GM13976 (cell line): ENCODE data around the gene ARHGAP26.

ENCODE experiments used
- DNase-seq: peaks from one replicate; pipeline ENCODE4 v3.0.0; 2012; ENCODE audit warnings: low spot score
- CTCF ChIP-seq: IDR thresholded peaks from 2 replicates; pipeline ENCODE4 v1.5.1; 2012; ENCODE audit warnings: borderline replicate concordance, mild to moderate bottlenecking; ENCODE audit not compliant: insufficient read depth; ENCODE audit errors: extremely low read depth, missing control alignments, control extremely low read depth
- in situ Hi-C: fragments of 300-500 bp; cut with MboI; formaldehyde crosslinking; loops from one replicate; pipeline ENCODE4 v1.12.0; 2022; ENCODE audit warnings: low sequenced_read_pairs, mixed read lengths, inconsistent platforms; ENCODE audit not compliant: unreplicated experiment

ARHGAP26 gene

GRCh38 chr5:142782976-142783530 is 12.9 kb downstream of the ARHGAP26 start:
- no peak for DNase-seq
- no peak for TF ChIP-seq CTCF
- in situ Hi-C loops, result no loop called here

GRCh38 chr5:142783601-142784341 is 13.6 kb downstream of the ARHGAP26 start:
- no peak for DNase-seq
- in situ Hi-C loops, result no loop called here
- TF ChIP-seq CTCF, result no peak

GRCh38 chr5:142784401-142784955 is 14.3 kb downstream of the ARHGAP26 start:
- in situ Hi-C loops, result no loop called here
- TF ChIP-seq CTCF, result no peak
- DNase-seq, result no peak

- TF ChIP-seq CTCF, result no peak
- in situ Hi-C loops, result no loop called here
- DNase-seq, result no peak
Measured at GRCh38 chr5:142785206-142785605, 15.0 kb downstream of the ARHGAP26 start.

- TF ChIP-seq CTCF, result no peak
- DNase-seq, result no peak
- in situ Hi-C loops, result no loop called here
Measured at GRCh38 chr5:142789206-142789605, 19.0 kb downstream of the ARHGAP26 start.

GRCh38 chr5:142792012-142792864 is 22.1 kb downstream of the ARHGAP26 start:
- in situ Hi-C loops, result no loop called here
- TF ChIP-seq CTCF, result no peak

More at GRCh38 chr5:142792012-142792864, 22.1 kb downstream of the ARHGAP26 start:
- no peak for DNase-seq
